OCI-LY7 (cell line): ENCODE results near the gene TAF7. TPM values are rescaled to one million over a fixed set of nuclear protein-coding genes. Genes with fewer than 3 reads are reported as not detected.

Experiments used
- BruUV-seq: library from RNA; stranded (reverse); fragments of 400-500 nt; replicated peaks from 2 replicates; lab custom pipeline; 2021; lab: Mats Ljungman, UMichigan
- CTCF ChIA-PET: fragments of 300-600 bp; sonication (Branson Sonifier 250); formaldehyde crosslinking; loops from one replicate; lab custom pipeline; 2022; ENCODE audit warnings: antibody characterized with exemption; ENCODE audit not compliant: unreplicated experiment; lab: Charles Lee
- POLR2A ChIA-PET: fragments of 300-600 bp; sonication (Branson Sonifier 250); formaldehyde crosslinking; loops from one replicate; lab custom pipeline; 2022; ENCODE audit warnings: antibody characterized with exemption; lab: Charles Lee
- DNase-seq: peaks from one replicate; pipeline ENCODE4 v3.0.0-alpha.2; 2015; ENCODE audit warnings: low spot score
- H2AFZ ChIP-seq: fragments of 200-600 bp; sonication (generic), shearing (Covaris generic); 2 replicates; pipeline ENCODE4 v1.6.1; 2014; ENCODE audit warnings: mild to moderate bottlenecking, antibody characterized with exemption, low read length, moderate library complexity
- H3K27ac ChIP-seq: fragments of 200-600 bp; sonication (generic); 2 replicates; pipeline ENCODE4 v1.5.1; 2014; ENCODE audit warnings: mixed run types, low read depth, mild to moderate bottlenecking, moderate library complexity, low read length, inconsistent platforms; ENCODE audit not compliant: poor library complexity, severe bottlenecking
- H3K36me3 ChIP-seq: fragments of 200-600 bp; sonication (generic); 2 replicates; pipeline ENCODE4 v1.6.1; 2014; ENCODE audit warnings: mild to moderate bottlenecking, antibody characterized with exemption, low read length, moderate library complexity, mixed read lengths; ENCODE audit not compliant: insufficient read depth
- H3K4me1 ChIP-seq: fragments of 200-600 bp; sonication (generic); 2 replicates; pipeline ENCODE4 v1.5.1; 2014; ENCODE audit warnings: mild to moderate bottlenecking, low read length; ENCODE audit not compliant: insufficient read depth, poor library complexity, severe bottlenecking
- H3K4me2 ChIP-seq: fragments of 200-600 bp; sonication (generic); 2 replicates; pipeline ENCODE4 v1.6.1; 2014; ENCODE audit warnings: mild to moderate bottlenecking, low read length
- H3K4me3 ChIP-seq: fragments of 200-600 bp; sonication (generic); 2 replicates; pipeline ENCODE4 v1.5.1; 2014; ENCODE audit warnings: mild to moderate bottlenecking, low read depth, low read length; ENCODE audit not compliant: poor library complexity, severe bottlenecking
- H3K79me2 ChIP-seq: fragments of 200-600 bp; sonication (generic); 2 replicates; pipeline ENCODE4 v1.6.1; 2016; ENCODE audit warnings: low read depth, mild to moderate bottlenecking, low read length, moderate library complexity, mixed read lengths; ENCODE audit not compliant: insufficient read depth
- H3K9me2 ChIP-seq: fragments of 200-600 bp; sonication (generic); 2 replicates; pipeline ENCODE4 v1.6.1; 2016; ENCODE audit warnings: mild to moderate bottlenecking, low read length, mixed read lengths; ENCODE audit not compliant: insufficient read depth
- H3K9me3 ChIP-seq: fragments of 200-600 bp; sonication (generic); 2 replicates; pipeline ENCODE4 v1.6.1; 2014; ENCODE audit warnings: mild to moderate bottlenecking, mixed run types, low read length, mixed read lengths
- H4K20me1 ChIP-seq: fragments of 200-600 bp; sonication (generic); 2 replicates; pipeline ENCODE4 v1.6.1; 2014; ENCODE audit warnings: mild to moderate bottlenecking, antibody characterized with exemption, low read length, moderate library complexity, mixed read lengths; ENCODE audit not compliant: insufficient read depth
- CTCF ChIP-seq: fragments of 200-600 bp; sonication (generic); conservative IDR thresholded peaks from 2 replicates; pipeline ENCODE4 v1.5.1; 2014; ENCODE audit warnings: mild to moderate bottlenecking, antibody characterized with exemption, low read length, moderate library complexity, mixed read lengths
- EZH2phosphoT487 ChIP-seq: fragments of 200-600 bp; sonication (generic); IDR thresholded peaks from 2 replicates; pipeline ENCODE4 v1.6.1; 2018; ENCODE audit warnings: low read depth, borderline replicate concordance, mild to moderate bottlenecking, mixed run types, antibody characterized with exemption, low read length, moderate library complexity, mixed read lengths
- intact Hi-C: fragments of 100-400 bp; cut with micrococcal nuclease; formaldehyde crosslinking; loops from one replicate; pipeline ENCODE4 v1.10.0; 2022; ENCODE audit not compliant: unreplicated experiment
- total RNA-seq, 2 experiments: library from RNA; depleted of rRNA in 1 of 2; stranded (reverse); fragments of >200 nt in 1 of 2; shearing (Covaris generic) in 1 of 2; gene quantifications; 2 replicates each; pipeline ENCODE4 v1.2.3, GENCODE V29; 2014 to 2022

TAF7 gene
- total RNA-seq, 2 experiments from 2014 or later, result 103 to 115 TPM

GRCh38 chr5:141343953-141344463 is 23.4 kb upstream of the TAF7 start:
- intact Hi-C loops, result no loop called here
- ChIA-PET CTCF (no interaction called here), POLR2A (no interaction called here)
- no TSS peak for BruUV-seq
- no peaks in the 10 kb centered on the region for H4K20me1 ChIP-seq
- no peak for DNase-seq
- H3K9me2 ChIP-seq, result no peaks in the 10 kb centered on the region
- H3K27ac ChIP-seq, result no peak overlapping the region
- TF ChIP-seq EZH2phosphoT487, result no peak
- TF ChIP-seq CTCF, result no peak; the same call in 1 of the 2 replicates
- no peak overlapping the region for H2AFZ ChIP-seq
- H3K4me2 ChIP-seq, result no peak overlapping the region
- no peaks in the 10 kb centered on the region for H3K79me2 ChIP-seq
- H3K4me3 ChIP-seq, result no peak overlapping the region
- no peaks in the 10 kb centered on the region for H3K9me3 ChIP-seq
- H3K4me1 ChIP-seq, result no peaks in the 10 kb centered on the region
- H3K36me3 ChIP-seq, result no peaks in the 10 kb centered on the region

GRCh38 chr5:141343242-141343952 is 22.8 kb upstream of the TAF7 start, which contains the start of gene PCDHGA3:
TSS of gene PCDHGA3 (plus strand) at chr5:141343829. CDS start at chr5:141344034, 205 bp downstream.
- H3K9me3 ChIP-seq, result no peaks in the 10 kb centered on the region
- H3K4me3 ChIP-seq, result no peak within 1 kb of the TSS
- H3K9me2 ChIP-seq, result no peaks in the 10 kb centered on the region
- no peak within 1 kb of the TSS for H2AFZ ChIP-seq
- no peak within 1 kb of the TSS for H3K4me2 ChIP-seq
- intact Hi-C loops, result no loop called here
- no TSS peak for BruUV-seq
- peak; percentile 17 for DNase-seq
- no peaks in the 10 kb centered on the region for H4K20me1 ChIP-seq
- H3K4me1 ChIP-seq, result no peaks in the 10 kb centered on the region
- POLR2A ChIA-PET, result interaction anchor here (0.7 to 1.4 kb wide), 2 partner anchors 32 to 37 kb away, joined by 3 read pairs; no protein-coding TSS in a partner anchor
- TF ChIP-seq EZH2phosphoT487, result no peak
- peak; percentile 62 for TF ChIP-seq CTCF
- H3K79me2 ChIP-seq, result no peaks in the 10 kb centered on the region
- CTCF ChIA-PET, result interaction anchor here (1.3 kb wide), 1 partner anchor 23 kb away, joined by 3 read pairs; the partner anchor contains the start of gene TAF7
- H3K36me3 ChIP-seq, result no peaks in the 10 kb centered on the region
- no peak within 1 kb of the TSS for H3K27ac ChIP-seq

DNA sequence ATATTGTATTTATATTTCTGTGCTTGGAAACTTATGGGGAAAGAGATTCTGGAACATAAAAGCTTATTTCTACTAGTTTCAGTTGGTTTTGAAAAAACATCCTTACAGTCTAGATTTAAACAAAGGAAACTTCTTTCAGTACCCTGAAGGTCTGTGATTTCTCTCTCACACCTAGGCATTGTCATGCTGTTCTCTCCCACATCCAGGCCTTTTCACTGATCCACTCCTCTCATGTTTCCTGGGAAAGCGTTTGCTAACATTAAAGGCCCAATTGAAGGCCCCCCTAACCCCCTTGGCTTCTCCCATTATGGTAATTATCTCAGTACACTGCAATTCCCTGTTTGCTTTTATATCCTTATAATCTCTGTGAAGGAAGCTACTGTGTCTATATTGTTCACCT is 22.2 kb upstream of the TAF7 start:
- POLR2A ChIA-PET, result interaction anchor here (0.7 to 1.4 kb wide), 2 partner anchors 31 to 37 kb away, joined by 3 read pairs; no protein-coding TSS in a partner anchor

More for the DNA sequence above, 22.2 kb upstream of the TAF7 start:
- H3K4me1 ChIP-seq, result no peaks in the 10 kb centered on the region
- H3K4me2 ChIP-seq, result no peak overlapping the region
- intact Hi-C loops, result no loop called here
- H3K9me2 ChIP-seq, result no peaks in the 10 kb centered on the region
- no peak for TF ChIP-seq CTCF
- TF ChIP-seq EZH2phosphoT487, result no peak
- no TSS peak for BruUV-seq
- no peaks in the 10 kb centered on the region for H3K79me2 ChIP-seq
- DNase-seq, result no peak
- no peaks in the 10 kb centered on the region for H3K36me3 ChIP-seq
- CTCF ChIA-PET, result interaction anchor here (1.3 kb wide), 1 partner anchor 22 kb away, joined by 3 read pairs; the partner anchor contains the start of gene TAF7
- no peak overlapping the region for H3K27ac ChIP-seq
- no peak overlapping the region for H3K4me3 ChIP-seq
- no peak overlapping the region for H2AFZ ChIP-seq
- no peaks in the 10 kb centered on the region for H3K9me3 ChIP-seq
- no peaks in the 10 kb centered on the region for H4K20me1 ChIP-seq
